CD4-positive, alpha-beta T cell treated with Interleukin-2 at 100 ng/mL for 4 hours (primary cell): ENCODE results near the gene NOL4L.

ENCODE experiments used
- DNase-seq: peaks from one replicate; pipeline ENCODE4 v3.0.0-alpha.2; 2020; ENCODE audit warnings: low spot score

The NOL4L gene, protein sequence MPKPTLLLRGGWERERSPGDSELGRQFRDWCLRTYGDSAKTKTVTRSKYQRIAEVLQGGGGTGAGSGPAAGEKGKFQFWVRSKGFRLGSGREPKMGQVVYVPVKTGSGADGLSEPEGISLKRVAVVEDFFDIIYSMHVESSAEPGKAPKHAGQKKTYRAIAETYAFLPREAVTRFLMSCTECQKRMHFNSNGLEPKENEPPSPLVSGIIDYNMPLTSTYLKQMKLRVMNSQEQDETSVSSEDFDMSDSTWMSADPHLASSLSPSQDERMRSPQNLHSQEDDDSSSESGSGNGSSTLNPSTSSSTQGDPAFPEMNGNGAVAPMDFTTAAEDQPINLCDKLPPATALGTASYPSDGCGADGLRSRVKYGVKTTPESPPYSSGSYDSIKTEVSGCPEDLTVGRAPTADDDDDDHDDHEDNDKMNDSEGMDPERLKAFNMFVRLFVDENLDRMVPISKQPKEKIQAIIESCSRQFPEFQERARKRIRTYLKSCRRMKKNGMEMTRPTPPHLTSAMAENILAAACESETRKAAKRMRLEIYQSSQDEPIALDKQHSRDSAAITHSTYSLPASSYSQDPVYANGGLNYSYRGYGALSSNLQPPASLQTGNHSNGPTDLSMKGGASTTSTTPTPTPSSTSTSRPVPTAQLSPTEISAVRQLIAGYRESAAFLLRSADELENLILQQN

DNA sequence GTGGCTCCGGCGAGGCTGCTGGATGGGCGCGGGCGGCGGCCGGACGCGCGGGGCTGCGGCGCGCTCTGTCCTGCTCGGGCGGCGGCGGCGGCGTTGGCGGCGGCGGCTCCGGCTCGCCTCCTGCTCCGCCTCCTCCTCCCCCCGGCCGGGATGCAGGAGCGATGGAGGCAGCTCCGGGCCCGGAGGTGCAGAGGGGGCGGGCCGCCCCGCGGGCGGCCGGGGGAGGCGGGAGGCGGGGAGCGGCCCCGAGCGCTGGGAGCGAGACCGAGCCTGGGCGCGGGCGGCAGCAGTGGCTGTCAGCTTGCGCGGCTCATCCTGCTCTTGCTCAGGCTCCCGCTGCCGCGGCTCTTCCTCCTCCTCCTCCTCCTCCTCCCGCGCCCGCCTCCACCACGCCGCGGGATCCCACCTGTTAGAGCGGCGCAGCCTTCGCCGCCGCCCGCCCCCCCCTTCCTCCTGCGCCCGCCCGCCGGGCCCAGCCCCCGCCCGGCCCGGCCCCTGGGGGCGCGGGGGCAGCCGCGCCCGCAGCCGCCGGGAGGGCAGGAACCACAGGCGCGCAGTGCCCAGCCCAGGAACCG lies at the start of gene NOL4L:
TSS of gene NOL4L (minus strand) at position 323 of the 575 bp plus-strand sequence. CDS start 443 bp downstream, outside the sequence.
- DNase-seq, result peak; percentile 38

DNA sequence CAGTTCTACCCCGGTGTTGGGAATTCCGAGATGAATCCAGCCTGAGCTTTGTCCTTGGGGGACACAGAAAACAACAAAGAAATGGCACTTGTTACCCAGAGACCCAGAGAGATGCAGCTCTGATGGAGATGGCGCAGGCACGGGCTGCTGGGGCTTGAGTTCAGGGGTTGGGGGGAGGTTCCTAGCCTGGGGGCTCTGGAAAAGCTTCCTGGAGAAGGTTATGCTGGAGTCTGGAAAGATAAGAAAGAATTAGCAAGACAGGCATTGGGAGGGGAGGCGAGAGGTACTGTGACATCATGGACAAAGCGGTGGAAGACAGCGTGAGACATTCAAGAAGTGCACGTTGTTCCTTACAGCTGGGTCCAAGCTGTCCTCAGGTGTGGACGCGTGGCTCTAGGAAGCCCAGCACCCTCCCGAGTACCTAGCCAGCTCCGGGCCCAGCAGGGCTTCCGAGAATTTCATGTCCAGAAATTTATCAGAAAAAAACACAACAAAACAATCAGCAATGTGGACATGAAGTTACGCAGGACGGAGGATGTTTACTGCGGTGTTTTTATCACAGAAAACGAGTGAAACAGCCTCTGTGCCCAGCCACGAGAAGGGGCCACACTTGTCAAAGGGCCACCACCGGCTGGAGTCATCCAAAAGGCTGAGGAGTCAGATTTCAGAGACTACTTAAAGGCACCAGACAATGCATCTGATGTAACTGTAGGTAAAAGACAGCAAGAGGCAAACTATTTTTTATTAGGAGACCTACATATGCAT lies 49.1 kb upstream of the NOL4L start:
- no peak for DNase-seq

DNA sequence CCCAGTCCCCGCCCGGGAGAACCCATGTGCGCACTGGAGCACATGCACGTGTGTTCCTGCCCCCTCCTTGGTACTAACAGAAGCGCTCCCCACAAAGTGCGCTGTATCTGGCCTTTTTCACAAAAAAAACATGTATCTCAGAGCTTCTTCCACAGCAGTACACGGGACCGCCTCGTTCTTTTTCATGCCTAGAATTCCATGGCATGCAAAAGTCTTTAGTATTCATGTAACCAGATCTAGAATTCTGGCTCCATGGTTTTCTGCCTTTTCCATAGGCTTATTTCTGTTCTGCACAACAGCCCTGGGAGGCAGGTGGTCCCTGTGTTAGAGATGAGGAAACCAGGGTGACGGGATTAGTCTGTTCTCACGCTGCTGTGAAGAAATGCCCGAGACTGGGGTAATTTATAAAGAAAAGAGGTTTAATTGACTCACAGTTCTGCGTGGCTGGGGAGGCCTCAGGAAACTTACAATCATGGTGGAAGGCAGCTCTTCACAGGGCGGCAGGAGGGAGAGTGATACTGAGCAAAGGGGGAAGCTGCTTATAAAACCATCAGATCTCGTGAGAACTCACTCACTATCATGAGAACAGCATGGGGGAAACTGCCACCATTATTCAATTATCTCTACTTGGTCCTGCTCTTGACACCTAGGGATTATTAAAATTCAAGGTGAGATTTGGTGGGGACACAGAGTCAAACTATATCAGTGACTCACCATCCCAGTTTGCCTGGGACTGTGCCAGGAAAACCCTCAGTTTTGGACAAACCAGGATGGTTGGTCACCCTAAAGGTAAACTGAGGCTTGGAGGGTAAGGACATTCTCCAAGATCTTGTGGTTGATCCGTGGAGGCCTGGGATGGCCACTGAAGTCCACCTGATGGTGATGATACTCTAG lies 47.6 kb upstream of the NOL4L start:
- no peak for DNase-seq

DNA sequence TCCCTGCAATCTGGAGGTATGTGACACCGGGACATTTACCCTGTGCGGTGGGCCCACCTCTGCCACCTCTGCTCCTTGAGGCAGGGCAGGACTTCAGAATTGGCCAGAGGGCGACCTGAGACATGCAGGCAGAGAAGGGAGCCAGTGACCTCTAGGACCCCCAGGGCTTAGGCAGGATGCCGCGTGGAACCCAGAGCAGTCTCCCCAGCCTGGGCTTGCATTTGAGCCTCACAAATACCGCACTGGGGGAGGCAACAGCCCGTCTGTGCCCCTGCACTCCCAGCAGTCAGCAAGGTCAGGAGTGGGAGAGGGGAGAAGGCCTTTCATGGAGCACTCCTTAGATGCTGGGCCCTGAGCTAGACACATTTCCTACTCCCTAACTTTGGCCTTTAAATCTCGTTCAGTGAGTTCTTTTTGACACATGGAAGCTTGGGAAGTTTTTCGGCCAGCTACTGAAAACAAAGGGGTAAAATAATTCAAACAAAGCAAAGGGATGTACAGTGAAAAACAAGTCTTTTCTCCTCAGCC lies 46.9 kb upstream of the NOL4L start:
- DNase-seq, result no peak

DNA sequence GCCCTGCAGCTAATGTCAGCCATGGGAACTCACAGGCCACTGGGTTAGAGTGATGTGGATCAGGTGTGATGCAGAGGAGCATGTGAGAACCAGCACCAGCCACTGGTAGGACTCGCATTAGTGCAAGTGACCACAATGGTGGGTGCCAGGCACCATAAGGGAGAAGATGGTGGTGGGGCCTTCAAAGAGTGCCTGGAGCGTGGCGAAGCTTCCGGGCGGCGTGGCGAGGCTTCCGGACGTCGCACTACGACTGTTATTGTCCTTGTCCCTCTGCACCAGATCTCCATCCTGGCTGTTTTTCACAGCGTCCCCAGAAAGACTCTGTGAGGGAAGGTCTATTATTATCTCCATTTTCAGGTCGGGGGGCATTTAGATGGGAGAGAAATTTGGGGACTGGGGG lies 44.7 kb upstream of the NOL4L start:
- DNase-seq, result no peak

DNA sequence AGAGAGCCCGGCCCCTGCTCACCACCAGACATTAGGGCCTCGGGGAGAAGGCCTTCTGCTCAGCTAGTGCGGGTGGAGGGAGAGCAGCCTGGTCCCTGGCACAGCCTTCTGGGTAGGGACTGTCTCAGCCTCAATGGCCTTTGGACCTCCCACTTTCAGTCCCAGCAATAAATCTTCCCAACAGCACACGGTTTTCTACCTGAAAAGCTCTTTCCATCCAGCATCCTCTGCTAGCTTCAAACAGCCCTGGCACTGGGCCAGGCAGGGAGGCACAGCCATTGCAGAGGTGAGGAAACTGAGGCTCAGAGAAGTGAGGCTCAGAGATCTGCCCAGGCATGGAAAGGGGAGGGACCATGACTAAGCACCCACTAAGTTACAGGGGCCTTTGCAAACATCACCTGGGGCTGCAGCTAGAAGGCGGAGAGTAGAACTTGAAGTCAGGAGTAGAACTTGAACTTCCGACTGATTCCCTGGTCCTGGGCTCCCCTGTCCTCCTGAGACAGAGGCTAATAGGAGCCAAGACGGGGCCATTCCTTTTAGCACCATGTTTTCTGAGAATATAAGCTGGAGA lies 43.9 kb upstream of the NOL4L start:
- no peak for DNase-seq

DNA sequence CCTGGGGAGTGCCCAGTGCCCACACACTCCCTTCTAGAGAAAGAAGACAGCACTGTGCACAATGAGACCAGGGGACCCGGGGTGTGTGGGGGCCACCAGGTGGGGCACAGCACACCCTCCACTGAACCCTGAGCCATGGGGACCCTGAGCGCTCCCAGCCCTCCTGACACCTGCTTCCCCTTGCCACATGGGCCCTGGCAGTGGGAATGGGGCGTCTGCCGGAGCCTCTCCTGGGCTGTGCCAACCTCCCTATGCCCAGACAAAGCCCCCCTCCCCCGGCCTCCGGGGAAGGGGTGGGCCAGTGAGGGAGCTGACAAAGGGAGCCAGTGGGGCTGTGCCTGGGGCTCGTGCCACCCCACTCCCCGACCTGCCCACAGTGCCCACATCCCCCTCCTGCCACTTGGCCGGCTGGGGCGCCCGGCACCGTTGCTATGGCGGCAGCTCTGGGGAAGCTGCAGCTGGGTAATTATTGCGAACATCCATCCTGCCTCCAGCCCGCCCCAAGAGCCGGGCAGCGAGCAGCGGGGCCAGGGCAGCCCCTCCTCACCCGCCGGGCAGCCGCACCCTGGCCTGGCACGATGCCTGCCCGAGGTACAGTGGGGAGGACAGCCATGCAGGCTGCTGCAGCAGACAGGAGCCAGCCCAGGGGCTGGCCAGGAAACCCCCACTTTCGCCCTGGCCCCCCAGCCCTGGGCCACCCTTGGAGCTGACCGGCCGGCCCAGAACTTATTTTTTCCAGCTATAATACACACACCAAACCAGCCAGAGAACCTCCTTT lies 41.9 kb upstream of the NOL4L start:
- no peak for DNase-seq

DNA sequence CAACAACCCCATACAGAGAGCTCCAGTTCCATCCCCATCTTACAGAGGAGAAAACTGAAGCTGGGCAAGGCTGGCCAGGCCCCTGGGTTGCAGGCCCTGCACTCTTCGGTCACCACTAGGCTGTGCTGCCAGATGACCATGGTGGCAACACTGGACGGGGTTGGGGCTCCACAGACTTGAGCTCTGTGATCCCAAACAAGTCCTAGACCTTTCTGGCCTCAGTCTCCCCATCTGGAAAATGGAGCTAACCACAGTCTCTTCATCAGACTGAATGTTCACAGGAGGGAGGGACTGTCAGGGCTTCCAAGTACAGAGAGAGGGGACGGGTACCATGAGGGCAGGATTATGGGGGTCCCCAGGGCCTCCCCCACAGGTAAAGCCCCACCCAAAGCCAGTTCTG lies 41.3 kb upstream of the NOL4L start:
- no peak for DNase-seq

DNA sequence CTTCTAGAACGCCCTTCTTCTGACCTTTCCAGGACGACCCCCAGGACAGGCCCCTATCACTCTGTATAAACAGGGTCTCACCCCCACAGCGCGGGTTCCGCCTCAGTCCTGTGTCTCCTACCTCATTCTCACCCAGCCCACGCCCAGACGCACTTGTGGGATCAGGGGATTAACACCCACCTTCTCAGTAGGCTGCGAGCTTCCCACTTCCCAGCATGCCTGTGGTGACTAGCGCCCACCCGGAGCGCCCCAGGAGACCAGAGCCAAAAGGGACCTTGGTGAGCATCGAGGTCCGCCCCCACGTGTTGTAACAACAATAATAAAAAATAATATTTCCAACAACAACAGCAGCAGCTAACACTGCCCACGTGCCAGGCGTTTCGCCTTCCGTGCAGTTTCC lies 40.9 kb upstream of the NOL4L start:
- no peak for DNase-seq

DNA sequence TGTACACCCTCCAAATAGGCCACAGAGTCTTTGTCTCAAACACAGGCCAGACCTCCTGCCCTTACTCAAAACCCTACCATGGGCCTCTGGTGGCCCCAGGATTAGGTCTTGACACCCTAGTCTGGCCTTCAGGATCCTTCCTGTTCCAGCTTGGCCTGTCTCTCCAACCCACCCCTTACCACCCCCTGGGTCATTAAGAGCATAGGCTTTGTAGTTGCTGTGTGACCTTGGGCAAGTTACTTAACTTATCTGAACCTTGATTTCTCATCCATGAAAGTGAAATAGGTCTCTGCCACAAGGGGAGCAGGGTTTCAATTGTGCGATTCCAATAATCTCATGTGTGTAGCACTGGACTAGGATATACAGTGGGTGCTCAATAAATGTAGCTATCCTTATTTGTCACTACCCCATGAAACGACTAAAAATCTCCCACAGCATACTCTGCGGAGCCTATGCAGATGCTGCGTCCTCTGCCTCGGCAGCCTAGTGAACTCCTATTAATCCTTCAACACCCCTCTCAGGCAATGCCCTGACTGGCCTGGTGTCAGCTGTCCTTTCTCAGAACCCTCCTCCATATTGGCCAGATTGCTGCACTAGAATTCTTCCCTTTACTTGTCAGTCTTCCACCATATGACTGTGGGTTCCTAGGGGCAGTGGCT lies 39.7 kb upstream of the NOL4L start:
- DNase-seq, result no peak

DNA sequence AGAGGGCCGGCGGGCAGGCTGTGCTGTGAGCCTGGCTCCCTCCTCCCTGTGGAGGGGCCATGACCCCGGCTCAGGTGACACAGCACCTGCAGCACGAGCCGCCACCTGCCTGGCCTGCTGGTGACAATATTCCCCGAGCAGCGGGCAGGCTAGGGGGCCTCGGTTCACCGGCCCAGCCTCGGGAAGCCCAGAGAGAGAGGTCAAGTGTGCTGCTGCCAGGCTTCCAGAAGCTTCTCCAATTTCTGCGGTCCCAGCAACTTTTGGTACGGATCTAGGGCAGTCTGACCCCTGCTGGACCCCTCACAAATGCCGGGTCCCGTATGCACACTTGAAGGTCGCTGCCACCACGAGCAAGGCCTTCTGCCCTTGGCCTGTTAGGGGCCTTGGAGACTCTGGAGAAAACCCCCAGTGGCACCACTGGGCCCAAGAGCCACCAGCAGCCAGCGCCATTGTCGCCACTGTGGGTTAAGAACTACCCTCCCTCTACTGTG lies 38.6 kb upstream of the NOL4L start:
- DNase-seq, result no peak

DNA sequence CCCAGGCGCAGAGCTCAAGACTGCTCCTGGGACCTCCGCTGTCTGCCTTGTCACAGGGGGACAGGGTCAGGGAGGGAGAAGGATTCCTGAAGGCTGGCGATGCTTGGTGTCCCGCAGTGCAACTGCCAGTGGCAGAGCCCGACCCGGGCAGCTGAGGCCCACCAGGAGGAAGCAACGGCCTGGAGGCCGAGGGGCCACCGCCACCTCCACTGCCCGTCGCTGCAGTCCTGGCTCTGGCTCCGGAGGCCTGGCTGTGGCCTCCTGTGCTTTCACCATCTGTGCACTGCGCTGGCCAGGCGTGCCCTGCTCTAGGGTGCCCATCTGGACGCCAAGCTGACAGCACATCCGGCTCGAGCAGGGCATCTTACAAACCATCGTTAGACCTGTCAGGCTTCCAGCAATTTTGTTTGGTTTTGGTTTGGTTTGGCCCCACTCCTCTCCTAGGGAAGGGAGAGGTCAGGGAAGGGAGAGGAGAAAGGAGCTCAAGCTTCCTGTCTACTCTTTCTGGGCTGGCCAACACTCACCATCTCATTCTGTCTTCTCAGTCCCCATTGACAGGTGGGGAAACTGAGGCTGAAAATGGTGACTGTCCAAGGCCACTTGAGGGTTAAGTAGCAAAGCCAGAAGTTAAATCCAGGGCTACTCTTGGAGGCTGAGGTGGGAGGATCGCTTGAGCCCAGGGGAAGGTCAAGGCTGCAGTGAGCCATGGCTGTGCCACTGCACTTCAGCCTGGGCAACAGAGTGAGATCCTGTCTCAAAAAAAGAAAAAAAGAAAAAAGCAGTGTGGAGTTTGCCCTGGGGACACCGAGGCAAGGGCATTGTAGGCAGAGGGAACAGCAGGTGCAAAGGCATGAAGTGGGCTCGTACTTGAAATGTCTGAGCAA lies 37.7 kb upstream of the NOL4L start:
- no peak for DNase-seq

DNA sequence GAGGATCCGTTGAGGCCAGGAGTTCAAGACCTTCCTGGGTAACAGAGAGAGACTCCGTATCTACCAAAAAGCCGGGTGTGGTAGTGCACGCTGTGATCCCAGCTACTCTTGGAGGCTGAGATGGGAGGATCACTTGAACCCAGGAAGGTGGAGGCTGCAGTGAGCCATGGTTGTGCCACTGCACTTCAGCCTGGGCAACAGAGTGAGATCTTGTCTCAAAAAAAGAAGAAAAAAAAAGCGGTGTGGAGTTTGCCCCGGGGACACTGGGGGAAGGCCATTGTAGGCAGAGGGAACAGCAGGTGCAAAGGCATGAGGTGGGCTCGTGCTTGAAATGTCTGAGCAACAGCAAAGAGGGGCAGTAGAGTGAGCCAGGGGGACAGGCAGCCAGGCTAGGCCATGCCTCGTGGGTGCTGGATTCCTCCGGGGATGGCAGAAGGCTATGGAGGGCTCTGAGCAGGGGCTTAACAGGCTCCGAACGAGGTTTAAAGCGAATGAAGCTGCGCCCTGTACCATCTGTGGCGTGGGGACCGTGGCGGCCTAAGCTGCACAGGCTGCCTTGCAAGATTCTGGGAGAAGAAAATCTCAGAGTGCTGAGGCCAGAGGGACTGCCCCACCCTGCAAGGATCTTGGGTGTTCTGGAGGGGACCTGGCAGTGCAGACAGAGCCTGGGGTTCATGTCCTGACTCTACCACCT lies 36.9 kb upstream of the NOL4L start:
- no peak for DNase-seq

DNA sequence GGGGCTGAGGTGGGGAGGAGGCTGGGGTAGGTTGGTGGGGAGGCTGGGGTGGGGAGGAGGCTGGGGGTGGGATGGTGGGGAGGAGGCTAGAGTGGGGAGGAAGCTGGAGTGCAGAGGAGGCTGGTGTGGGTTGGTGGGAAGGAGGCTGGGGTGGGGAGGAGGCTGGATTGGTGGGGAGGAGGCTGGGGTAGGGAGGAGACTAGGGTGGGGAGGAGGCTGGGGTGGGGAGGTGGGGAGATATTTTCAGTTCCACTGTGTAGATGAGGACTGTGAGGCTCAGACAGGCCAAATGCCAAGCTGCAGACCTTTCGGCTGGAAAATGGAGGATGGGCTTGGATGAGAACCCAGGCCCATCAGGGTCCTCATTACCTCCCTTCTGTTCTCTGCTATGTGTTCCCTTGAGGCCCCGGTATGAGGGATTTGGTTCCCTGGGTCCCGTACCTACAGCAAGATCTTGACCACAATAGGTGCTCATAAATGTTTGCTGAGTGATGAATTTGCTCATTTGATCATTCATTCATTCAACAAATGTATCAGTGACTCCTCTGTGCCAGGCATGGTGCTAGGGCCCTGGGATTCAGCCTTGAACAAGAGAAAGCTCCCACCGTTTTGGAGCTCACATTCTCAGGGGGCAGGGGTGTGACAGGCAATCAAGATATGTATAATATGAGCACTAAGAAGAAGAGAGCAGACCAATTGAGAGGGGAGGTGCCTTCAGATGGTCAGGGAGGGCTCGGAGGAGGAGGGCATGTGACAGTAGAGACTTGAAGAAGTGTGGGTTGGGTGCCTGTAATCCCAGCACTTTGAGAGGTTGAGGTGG lies 36.1 kb upstream of the NOL4L start:
- DNase-seq, result no peak

DNA sequence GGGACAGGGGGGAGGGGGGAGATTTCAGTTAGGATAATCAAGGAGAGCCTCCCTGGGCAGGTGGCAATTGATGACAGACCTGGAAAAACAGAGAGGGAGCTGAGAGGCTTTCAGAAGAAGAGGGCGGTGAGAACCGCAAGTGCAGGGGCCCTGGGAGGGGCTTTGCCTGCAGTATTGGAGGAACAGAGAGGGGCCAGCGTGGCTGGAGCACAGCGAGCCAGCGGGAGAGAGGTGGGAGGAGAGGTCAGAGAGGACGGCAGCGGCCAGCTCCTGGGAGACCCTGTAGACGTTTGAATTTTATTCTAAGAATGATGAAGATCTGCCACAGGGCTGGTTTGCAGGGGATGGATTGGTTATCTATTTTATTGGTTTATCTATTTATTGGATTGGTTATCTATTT lies 34.5 kb upstream of the NOL4L start:
- DNase-seq, result no peak

DNA sequence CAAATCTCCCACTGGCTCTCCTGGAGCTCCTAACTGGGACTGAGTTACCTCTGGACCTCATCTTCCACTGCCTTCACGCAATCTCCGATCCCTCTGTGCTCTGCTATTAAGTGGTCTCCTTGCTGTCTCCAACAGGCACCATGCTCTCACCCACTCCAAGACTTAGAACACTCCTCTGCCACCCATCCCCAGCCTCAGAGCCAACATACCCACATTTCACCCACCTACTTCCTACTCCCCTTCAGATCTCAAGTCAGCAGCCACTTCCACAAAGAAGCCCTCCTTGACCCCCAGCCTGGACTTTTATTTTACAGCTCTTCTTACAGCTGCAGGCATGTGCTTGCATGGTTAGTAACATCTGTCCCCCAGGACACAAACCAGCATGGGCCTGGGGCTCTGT lies 29.6 kb upstream of the NOL4L start:
- DNase-seq, result no peak

DNA sequence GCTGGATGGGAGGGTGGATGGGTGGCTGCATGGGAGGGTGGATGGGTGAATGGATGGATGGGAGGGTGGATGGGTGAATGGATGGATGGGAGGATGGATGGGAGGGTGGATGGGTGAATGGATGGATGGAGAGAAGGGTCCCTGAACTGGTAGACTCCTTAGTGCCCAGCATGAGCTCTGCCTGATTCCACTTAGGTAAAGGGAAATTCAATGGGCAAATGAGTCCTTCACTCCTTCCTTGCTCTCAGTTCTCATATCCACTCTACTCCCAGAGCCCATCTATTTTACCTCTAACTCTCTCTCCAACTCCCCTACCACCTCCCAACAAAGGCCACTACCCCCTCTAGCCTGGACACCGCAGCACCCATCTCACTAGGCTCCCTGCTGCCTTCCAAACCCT lies 29.2 kb upstream of the NOL4L start:
- no peak for DNase-seq
